B cell (primary cell): ENCODE results near the gene PDGFC. TPM values are rescaled to one million over a fixed set of nuclear protein-coding genes. Genes with fewer than 3 reads are reported as not detected.

ENCODE experiments used
- ATAC-seq: fragments of 200-7000 bp; cut with Tn5 transposase; one replicate; pipeline ENCODE4 v1.10.0; 2021; ENCODE audit warnings: low read depth, mild to moderate bottlenecking, moderate number of reproducible peaks, moderate library complexity
- CTCF ChIA-PET: fragments of 350-600 bp; sonication (Branson Sonifier 250); formaldehyde crosslinking; loops from one replicate; lab custom pipeline; 2021; ENCODE audit warnings: antibody characterized with exemption, inconsistent platforms; lab: Charles Lee
- POLR2A ChIA-PET: fragments of 350-600 bp; sonication (Branson Sonifier 250); formaldehyde crosslinking; loops from one replicate; lab custom pipeline; 2021; ENCODE audit warnings: antibody characterized with exemption; lab: Charles Lee
- DNase-seq: peaks from one replicate; pipeline ENCODE4 v3.0.0; 2013
- H2AFZ ChIP-seq: 2 replicates; pipeline ENCODE4 v1.6.1; 2012; ENCODE audit warnings: mild to moderate bottlenecking, low read depth, low read length; ENCODE audit not compliant: insufficient read depth, poor library complexity, severe bottlenecking
- H3K27ac ChIP-seq, 2 donors: 1 replicate in 1 of 2; 2 replicates in 1 of 2; pipeline ENCODE4 v1.5.1; 2012 to 2013; ENCODE audit warnings: low read length in 2 of 2, mild to moderate bottlenecking in 2 of 2, moderate library complexity in 1 of 2
- H3K27me3 ChIP-seq, 4 experiments: fragments of 200-600 bp in 1 of 4; sonication (generic) in 1 of 4; replicated peaks in 1 of 4; 1 replicate in 2 of 4; 2 replicates in 2 of 4; pipeline versions ENCODE4 v1.6.1 to v1.7.0; 2013 to 2016; ENCODE audit warnings: low read length in 3 of 4, mild to moderate bottlenecking in 2 of 4, mixed read lengths in 1 of 4, moderate library complexity in 1 of 4; ENCODE audit not compliant: insufficient read depth in 4 of 4, control insufficient read depth in 3 of 4; ENCODE audit errors: control extremely low read depth in 1 of 4
- H3K36me3 ChIP-seq, 2 experiments: replicated peaks in 1 of 2; 1 replicate in 1 of 2; 2 replicates in 1 of 2; pipeline versions ENCODE4 v1.6.1 to v1.7.1; 2013; ENCODE audit warnings: low read length in 1 of 2; ENCODE audit not compliant: insufficient read depth in 2 of 2, control insufficient read depth in 1 of 2; ENCODE audit errors: control extremely low read depth in 1 of 2, extremely low read depth in 1 of 2
- H3K4me1 ChIP-seq, 2 donors: fragments of 200-600 bp in 1 of 2; sonication (generic) in 1 of 2; 1 replicate in 1 of 2; 2 replicates in 1 of 2; pipeline versions ENCODE4 v1.5.1 to v1.6.1; 2013 to 2017; ENCODE audit warnings: low read length in 2 of 2; ENCODE audit not compliant: control insufficient read depth in 2 of 2, insufficient read depth in 2 of 2
- H3K4me2 ChIP-seq: replicated peaks from 2 replicates; pipeline ENCODE3; 2012; ENCODE audit warnings: mild to moderate bottlenecking, low read depth, low read length; ENCODE audit not compliant: poor library complexity, severe bottlenecking
- H3K4me3 ChIP-seq, 5 experiments: fragments of 200-600 bp in 1 of 5; sonication (generic) in 1 of 5; 1 replicate in 3 of 5; 2 replicates in 2 of 5; pipeline versions ENCODE4 v1.5.1 to v1.7.0; 2011 to 2016; ENCODE audit warnings: low read length in 4 of 5, mild to moderate bottlenecking in 4 of 5, low read depth in 2 of 5, control low read depth in 1 of 5, moderate library complexity in 1 of 5; ENCODE audit not compliant: insufficient read depth in 1 of 5; ENCODE audit errors: control extremely low read depth in 1 of 5, extremely low read depth in 1 of 5
- H3K79me2 ChIP-seq: fragments of 200-600 bp; sonication (generic); one replicate; pipeline ENCODE4 v1.6.0; 2016; ENCODE audit warnings: low read length; ENCODE audit not compliant: control insufficient read depth, insufficient read depth
- H3K9ac ChIP-seq: fragments of 200-600 bp; sonication (generic); 2 replicates; pipeline ENCODE4 v1.6.1; 2017; ENCODE audit warnings: mild to moderate bottlenecking, low read length, moderate library complexity
- H3K9me3 ChIP-seq, 3 donors: one replicate each; pipeline versions ENCODE4 v1.6.1 to v1.7.1; 2013; ENCODE audit warnings: low read length in 2 of 3; ENCODE audit not compliant: control insufficient read depth in 2 of 3, insufficient read depth in 1 of 3; ENCODE audit errors: control extremely low read depth in 1 of 3
- H4K20me1 ChIP-seq: 2 replicates; pipeline ENCODE4 v1.6.0; 2012; ENCODE audit warnings: mild to moderate bottlenecking, low read length; ENCODE audit not compliant: insufficient read depth, control insufficient read depth, poor library complexity, severe bottlenecking
- H3K27ac Mint-ChIP-seq: one replicate; pipeline ENCODE4 v1.8.0; 2021; ENCODE audit warnings: mixed read lengths
- H3K27me3 Mint-ChIP-seq: one replicate; pipeline ENCODE4 v1.8.0; 2021; ENCODE audit warnings: mixed read lengths
- H3K4me1 Mint-ChIP-seq: one replicate; pipeline ENCODE4 v1.8.0; 2021; ENCODE audit warnings: mixed read lengths
- H3K4me3 Mint-ChIP-seq: one replicate; pipeline ENCODE4 v1.8.0; 2021; ENCODE audit warnings: mixed read lengths
- H3K9me3 Mint-ChIP-seq: one replicate; pipeline ENCODE4 v1.8.0; 2022; ENCODE audit warnings: mixed read lengths; ENCODE audit not compliant: insufficient read depth
- EZH2 ChIP-seq: IDR thresholded peaks from 2 replicates; pipeline ENCODE4 v1.6.1; 2012; ENCODE audit warnings: borderline replicate concordance, low read depth, mild to moderate bottlenecking, moderate library complexity, low read length; ENCODE audit not compliant: insufficient read depth, poor library complexity, severe bottlenecking
- WGBS: methylation state at CpG from one replicate; pipeline ENCODE4 v1.1.5; 2013; ENCODE audit warnings: missing lambda C conversion rate; ENCODE audit not compliant: insufficient coverage; 5-methylcytosine and 5-hydroxymethylcytosine counted together
- intact Hi-C: fragments of 100-400 bp; cut with micrococcal nuclease; formaldehyde crosslinking; loops from one replicate; pipeline ENCODE4 v1.10.0; 2022
- polyA plus RNA-seq: library from polyadenylated mRNA; depleted of rRNA; stranded (reverse); fragments of >200 nt; gene quantifications from 2 replicates; pipeline ENCODE4 v1.2.3, GENCODE V29; 2012
- total RNA-seq, 2 donors: library from RNA; stranded (reverse); fragments of 120-200 nt in 1 of 2; gene quantifications; 1 replicate in 1 of 2; 2 replicates in 1 of 2; pipeline versions ENCODE4 v1.2.3 to v1.2.4, GENCODE V29; 2013 to 2022
- TF ChIP-seq, protein P1 (sequence below): fragments of 200-600 bp; IDR thresholded peaks from one replicate; pipeline ENCODE4 v1.8.0; 2022; ENCODE audit warnings: antibody characterized with exemption, mild to moderate bottlenecking

Gene PDGFC
- total and polyA plus RNA-seq, 2 donors (not counting 1 experiment from before 2014, with no cell fraction given) = 0.10 TPM; not detected in 1

DNA sequence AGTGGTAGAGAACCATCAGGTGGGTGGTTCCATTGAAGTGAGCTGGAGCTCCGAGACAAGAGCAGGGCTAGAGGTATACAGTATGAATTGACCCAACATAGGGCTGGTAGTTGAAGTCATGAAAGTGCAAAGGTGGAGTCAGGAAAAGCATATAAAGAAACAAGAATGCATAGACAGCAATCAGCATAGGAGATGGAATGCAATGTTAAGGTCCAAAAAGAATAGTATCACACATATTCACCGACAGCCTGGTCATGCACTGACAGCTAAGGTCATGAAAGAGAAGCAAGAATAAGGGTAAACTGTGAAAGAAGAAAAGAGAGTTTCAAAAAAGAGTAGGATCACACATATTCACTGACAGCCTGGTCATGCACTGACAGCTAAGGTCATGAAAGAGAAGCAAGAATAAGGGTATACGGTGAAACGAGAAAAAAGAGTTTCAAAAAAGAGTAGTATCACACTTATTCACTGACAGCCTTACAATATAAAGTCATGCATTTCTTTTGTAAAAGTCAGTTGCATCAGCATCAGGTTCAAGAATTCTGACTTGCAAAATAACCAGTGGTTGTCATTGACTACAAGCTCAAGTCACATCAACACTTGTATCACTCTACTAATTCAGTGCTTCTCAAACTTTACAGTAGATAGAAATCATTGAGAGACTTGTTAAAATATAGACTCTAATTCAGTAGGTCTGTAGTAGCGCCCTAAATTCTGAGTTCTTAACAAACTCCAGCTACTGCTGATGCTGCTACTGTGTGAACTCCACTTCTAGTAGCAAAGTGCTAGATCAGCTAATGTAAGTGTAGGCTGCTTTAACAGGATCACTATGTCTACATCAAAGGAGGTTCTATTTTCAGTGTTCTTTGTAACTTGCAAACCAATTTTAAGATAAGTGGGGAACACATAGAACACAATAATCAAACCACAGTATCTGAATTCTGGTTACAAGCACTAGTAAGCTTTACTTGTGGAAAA is 221.9 kb downstream of the PDGFC start:
- no peaks in the 10 kb centered on the region for H4K20me1 ChIP-seq
- intact Hi-C loops = no loop called here
- WGBS = 96% methylated on average over 3 of the region's 5 CpGs
- H3K4me3 ChIP-seq = no peak overlapping the region
- Mint-ChIP-seq H3K4me1 (no peaks in the 10 kb centered on the region), H3K9me3 (no peaks in the 10 kb centered on the region), H3K27me3 (no peaks in the 10 kb centered on the region), H3K27ac (no peak overlapping the region), H3K4me3 (no peak overlapping the region)
- H3K9me3 ChIP-seq = peaks cover 0 to 4% (median 0%) of the 10 kb centered on the region in 3 donors
- H3K9ac ChIP-seq = no peak overlapping the region
- ChIA-PET CTCF (no interaction called here), POLR2A (no interaction called here)
- no peaks in the 10 kb centered on the region for H3K79me2 ChIP-seq
- H3K27me3 ChIP-seq = no peaks in the 10 kb centered on the region
- H3K4me2 ChIP-seq = no peak overlapping the region
- H3K27ac ChIP-seq = no peak overlapping the region
- DNase-seq (no peak), ATAC-seq (no peak)
- H2AFZ ChIP-seq = no peak overlapping the region
- H3K36me3 ChIP-seq = no peaks in the 10 kb centered on the region
- TF ChIP-seq, protein P1, sequence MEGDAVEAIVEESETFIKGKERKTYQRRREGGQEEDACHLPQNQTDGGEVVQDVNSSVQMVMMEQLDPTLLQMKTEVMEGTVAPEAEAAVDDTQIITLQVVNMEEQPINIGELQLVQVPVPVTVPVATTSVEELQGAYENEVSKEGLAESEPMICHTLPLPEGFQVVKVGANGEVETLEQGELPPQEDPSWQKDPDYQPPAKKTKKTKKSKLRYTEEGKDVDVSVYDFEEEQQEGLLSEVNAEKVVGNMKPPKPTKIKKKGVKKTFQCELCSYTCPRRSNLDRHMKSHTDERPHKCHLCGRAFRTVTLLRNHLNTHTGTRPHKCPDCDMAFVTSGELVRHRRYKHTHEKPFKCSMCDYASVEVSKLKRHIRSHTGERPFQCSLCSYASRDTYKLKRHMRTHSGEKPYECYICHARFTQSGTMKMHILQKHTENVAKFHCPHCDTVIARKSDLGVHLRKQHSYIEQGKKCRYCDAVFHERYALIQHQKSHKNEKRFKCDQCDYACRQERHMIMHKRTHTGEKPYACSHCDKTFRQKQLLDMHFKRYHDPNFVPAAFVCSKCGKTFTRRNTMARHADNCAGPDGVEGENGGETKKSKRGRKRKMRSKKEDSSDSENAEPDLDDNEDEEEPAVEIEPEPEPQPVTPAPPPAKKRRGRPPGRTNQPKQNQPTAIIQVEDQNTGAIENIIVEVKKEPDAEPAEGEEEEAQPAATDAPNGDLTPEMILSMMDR = no peak
- no peak for TF ChIP-seq EZH2
- peaks cover 0 to 2% of the 10 kb centered on the region in 2 donors for H3K4me1 ChIP-seq

DNA sequence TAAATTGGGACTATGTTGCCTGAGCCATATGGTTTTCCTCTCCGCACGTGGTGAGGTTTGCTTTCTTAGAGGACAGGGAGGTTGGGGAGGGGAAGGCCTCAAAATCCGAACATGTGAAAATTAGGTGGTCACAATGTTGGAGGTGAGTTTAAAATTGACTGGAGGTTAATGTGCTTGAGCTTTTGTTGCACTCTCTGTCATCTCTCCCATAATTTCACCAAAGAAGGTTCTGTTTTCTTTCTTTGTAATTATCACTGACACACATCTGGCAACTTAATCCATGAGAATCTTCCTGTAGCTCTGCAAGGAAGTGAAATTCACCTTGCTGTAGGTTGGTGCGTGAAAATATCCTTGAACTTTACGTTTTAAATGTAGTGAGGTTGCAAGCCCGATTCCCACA is 225.5 kb downstream of the PDGFC start:
- Mint-ChIP-seq H3K27ac (no peak overlapping the region), H3K9me3 (no peaks in the 10 kb centered on the region), H3K4me3 (no peak overlapping the region), H3K27me3 (no peaks in the 10 kb centered on the region), H3K4me1 (no peaks in the 10 kb centered on the region)
- no peak overlapping the region for H3K27ac ChIP-seq
- no peak for TF ChIP-seq EZH2
- TF ChIP-seq, protein P1 = no peak
- no peak overlapping the region for H3K4me3 ChIP-seq
- ChIA-PET POLR2A (no interaction called here), CTCF (no interaction called here)
- no peaks in the 10 kb centered on the region for H3K79me2 ChIP-seq
- H3K27me3 ChIP-seq = no peaks in the 10 kb centered on the region
- no CpG with 5 or more reads among the region's 6 CpGs for WGBS
- no peaks in the 10 kb centered on the region for H3K4me1 ChIP-seq
- H3K9me3 ChIP-seq = peaks cover 0 to 4% (median 1%) of the 10 kb centered on the region in 3 donors
- DNase-seq (no peak), ATAC-seq (no peak)
- H3K36me3 ChIP-seq = no peaks in the 10 kb centered on the region
- no peak overlapping the region for H2AFZ ChIP-seq
- no peak overlapping the region for H3K4me2 ChIP-seq
- intact Hi-C loops = no loop called here
- no peak overlapping the region for H3K9ac ChIP-seq
- no peaks in the 10 kb centered on the region for H4K20me1 ChIP-seq
